Measurements from ENCODE around the gene TMEM270.

Gene TMEM270

DNA sequence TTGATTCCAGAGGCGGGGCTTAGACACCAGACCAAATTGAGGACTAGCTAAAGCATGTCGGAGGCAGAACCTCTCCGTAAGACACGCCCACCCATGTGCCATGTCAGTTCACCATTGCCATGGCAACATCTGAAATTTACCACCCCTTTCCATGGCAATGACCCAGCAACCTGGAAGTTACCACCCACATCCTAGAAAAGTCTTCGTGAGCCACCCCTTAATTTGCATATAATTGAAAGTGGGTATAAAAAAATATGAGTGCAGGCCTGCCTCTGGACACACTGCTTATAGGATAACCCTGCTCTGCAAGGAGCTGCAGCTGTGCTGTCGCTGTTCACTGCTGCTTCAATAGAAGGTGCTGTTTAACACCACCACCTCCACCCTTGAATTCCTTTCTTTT, 28.0 kb downstream of the TMEM270 start:
- in situ Hi-C loops (cut with HindIII; ENCODE audit: low pct_unique_long_range_greater_than_20kb, low sequenced_read_pairs), result no loop called here
- TF ChIP-seq JUND (IDR thresholded peaks at IDR 0.05; ENCODE audit: low read depth), result no peak
- peak in 1 of 2 experiments; percentile 72 for DNase-seq (ENCODE audit: low read depth in 1 of 2, low spot score in 1 of 2)

DNA sequence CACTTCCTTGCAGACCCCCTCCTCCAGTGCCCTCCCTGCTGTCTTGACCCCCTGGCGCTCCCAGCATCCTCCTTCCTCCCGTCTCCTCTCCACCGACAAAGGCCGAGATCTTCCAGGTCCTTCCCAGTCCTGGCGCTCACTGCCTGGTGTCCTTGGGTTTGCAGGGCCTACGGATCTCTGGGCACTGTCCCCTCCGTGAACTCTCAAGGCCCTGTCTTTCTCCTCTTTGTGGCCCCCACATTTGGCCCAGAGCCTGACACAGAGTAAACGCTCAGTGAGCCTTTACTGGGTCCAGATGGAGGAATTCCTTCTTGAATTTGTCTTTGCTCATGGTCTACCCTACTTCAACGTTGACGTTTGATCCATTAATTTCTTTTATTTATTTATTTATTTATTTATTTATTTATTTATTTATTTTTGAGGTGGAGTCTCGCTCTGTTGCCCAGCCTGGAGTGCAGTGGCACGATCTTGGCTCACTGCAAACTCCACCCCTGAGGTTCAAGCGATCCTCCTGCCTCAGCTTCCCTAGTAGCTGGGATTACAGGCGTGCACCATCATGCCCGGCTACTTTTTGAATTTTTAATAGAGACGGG, 29.7 kb downstream of the TMEM270 start:
- no peak for TF ChIP-seq JUND (IDR thresholded peaks at IDR 0.05; ENCODE audit: low read depth)
- in situ Hi-C loops (cut with HindIII; ENCODE audit: low pct_unique_long_range_greater_than_20kb, low sequenced_read_pairs), result no loop called here
- no peak for DNase-seq (ENCODE audit: low read depth in 1 of 2, low spot score in 1 of 2)

DNA sequence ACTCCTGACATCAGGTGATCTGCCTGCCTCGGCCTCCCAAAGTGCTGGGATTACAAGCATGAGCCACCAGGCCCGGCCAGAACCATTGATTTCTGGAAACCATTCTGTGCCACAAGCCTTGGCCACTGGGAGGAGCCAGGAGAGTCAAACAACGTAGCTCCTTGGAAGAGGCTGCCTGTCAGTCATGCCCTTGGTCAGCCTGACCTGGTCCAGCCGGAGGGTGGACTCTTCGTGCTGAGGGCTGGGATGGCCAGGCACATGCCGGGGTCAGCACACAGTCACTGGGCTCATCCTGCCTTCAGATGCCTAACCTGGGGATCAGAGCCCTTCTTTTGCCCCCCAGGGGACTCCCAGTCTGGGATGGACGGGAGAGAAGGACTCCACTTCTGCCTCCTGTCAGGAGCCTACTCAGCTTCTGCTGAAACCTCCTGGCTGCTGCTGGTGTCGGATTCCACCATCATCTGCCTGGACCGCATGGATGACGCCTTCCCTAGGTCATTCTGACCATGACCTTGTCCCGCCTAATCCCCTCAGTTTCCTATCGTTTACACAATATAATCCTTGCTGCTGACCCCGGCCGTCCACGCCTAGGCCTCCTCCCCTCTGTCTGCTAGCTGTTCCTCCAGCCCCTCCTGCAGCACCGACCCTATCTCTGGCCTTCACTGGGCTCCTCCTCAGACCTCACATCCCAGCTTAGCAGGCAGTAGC, 30.4 kb downstream of the TMEM270 start:
- in situ Hi-C loops (cut with HindIII; ENCODE audit: low pct_unique_long_range_greater_than_20kb, low sequenced_read_pairs), result no loop called here
- peak; percentile 79 to 85 for DNase-seq (ENCODE audit: low read depth in 1 of 2, low spot score in 1 of 2)
- no peak for TF ChIP-seq JUND (IDR thresholded peaks at IDR 0.05; ENCODE audit: low read depth)

DNA sequence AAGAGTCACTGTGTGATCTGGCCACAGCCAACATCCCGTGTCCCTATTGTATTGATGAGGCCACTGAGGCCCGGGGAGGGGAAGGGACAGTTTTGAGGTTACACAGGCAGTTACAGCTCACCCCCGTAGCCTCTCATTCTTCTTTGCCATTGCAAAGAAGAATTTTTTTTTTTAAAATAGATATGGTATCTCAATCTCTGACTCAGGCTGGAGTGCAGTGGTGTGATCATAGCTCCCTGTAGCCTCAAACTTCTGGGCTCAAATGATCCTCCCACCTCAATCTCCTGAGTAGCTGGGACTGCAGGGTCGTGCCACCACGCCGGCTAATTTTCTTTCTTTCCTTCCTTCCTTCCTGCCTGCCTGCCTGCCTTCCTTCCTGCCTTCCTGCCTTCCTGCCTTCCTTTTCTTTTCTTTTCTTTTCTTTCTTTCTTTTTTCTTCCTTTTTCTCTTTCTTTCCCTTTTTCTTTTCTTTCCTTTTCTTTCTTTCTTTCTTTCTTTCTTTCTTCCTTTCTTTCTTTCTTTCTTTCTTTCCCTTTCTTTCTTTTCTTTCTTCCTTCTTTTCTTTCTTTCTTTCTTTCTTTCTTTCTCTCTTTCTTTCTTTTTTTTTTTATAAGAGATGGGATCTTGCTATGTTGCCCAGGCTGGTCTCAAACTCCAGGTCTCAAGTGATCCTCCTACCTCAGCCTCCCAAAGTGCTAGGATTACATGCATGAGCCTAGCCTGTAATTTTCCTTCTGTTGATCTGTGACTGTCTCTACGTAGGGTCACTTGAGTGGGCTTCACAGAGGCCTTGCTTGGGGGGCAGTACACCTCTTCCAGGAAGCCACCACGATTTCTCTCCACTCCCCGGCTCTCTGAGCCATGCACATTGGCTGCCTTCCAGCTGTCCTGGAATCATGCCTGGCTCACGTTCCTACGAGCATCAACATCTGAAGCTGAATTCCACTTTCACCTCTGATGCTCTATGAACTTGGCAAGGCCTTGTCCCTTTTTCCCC, 31.3 kb downstream of the TMEM270 start:
- no peak for TF ChIP-seq JUND (IDR thresholded peaks at IDR 0.05; ENCODE audit: low read depth)
- DNase-seq (ENCODE audit: low read depth in 1 of 2, low spot score in 1 of 2), result no peak
- in situ Hi-C loops (cut with HindIII; ENCODE audit: low pct_unique_long_range_greater_than_20kb, low sequenced_read_pairs), result no loop called here

DNA sequence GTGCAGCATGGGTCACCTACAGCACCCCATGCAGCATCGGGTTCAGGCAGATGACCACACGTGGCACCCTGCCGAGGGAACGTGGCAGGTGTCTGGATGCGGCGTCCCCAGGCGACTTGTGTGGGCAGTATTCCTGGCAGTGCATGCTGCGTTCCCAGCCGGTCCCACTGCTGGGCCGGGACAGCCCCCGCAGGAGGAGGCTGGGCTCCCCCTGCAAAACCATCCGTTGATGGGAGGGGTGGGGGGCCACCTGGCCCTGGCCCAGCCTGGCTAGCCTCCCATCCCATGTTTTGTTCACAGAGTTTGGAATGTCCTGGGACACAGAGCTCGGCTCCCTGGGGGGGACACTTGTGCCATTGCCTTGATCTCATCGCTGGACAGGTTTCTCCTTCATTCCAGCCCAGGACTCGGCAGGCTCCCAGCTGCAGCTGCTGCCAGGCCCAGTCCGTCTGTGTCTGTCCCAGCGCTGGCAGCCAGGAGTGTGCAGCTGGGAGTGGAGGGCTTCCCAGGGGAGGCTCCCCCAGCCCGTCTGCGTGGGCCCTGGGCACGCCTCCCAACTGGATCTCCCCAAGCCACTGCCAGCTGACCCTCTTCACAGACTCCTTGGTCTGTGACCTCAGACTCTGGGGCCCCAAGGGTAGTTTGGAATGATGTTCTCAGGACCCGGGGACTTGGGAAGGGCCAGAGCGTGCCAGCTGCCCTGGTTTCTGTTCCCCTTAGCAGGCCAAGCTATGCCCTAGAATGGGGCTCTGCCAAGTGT, 32.6 kb downstream of the TMEM270 start:
- no peak for TF ChIP-seq JUND (IDR thresholded peaks at IDR 0.05; ENCODE audit: low read depth)
- no peak for DNase-seq (ENCODE audit: low read depth in 1 of 2, low spot score in 1 of 2)
- in situ Hi-C loops (cut with HindIII; ENCODE audit: low pct_unique_long_range_greater_than_20kb, low sequenced_read_pairs), result no loop called here

DNA sequence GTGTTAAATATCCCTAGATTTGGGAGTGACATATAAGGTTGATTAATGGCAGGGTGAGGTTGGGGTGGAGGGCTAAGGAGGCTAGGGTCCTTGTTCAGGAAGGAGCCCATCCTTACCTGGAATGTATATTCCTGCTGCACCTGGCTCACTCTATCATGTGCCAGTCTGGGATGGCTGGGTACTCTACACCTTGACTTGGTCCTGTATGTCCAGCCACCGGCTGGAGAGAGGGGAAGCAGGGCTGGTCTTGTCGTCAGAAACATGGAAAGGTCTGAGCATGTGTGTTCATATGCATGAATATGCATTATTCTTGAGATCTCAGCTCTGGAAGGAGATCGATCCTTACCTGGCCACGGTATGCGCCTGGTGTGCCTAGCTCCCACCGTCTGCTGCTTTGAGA, 33.2 kb downstream of the TMEM270 start:
- DNase-seq (ENCODE audit: low read depth in 1 of 2, low spot score in 1 of 2), result no peak
- in situ Hi-C loops (cut with HindIII; ENCODE audit: low pct_unique_long_range_greater_than_20kb, low sequenced_read_pairs), result no loop called here
- TF ChIP-seq JUND (IDR thresholded peaks at IDR 0.05; ENCODE audit: low read depth), result no peak

DNA sequence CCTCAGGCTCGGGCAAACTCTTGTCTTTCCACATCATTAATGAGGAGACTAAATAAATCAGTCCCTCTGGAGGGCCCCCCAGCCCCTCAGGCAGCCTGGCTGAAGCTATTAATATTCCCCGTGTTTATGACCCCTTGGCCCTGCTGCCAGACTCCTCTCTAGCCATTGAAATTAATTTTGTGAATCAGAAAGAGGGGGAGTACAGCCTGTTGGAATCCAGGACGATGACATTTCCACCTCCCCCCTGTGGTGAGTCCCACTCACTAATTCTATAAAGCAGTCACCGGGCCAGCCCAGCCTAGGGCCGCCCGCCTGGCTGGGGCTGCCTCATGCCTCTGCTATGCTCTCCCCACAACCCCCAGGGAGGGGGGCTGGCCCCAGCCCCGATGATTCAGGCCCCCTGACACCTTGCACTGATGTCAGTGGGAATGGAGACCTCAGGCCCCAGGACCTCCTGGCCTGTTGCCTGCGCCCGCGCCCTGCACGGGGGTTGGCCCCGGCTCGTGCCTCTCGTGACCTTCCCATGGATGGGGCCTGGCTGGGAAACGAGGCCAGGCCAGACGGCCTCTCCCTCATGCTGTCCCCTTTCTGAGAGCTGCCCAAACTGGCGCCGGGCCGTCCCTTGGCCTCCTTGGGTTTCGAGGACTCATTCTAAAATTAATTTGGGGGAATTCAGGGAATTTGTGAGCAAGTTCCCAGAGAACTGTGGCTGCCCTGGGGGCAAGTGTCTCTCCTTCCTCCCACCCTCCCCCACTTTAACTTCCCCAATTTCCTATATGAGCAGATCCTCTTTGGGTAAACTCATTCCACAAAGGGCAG, 34.0 kb downstream of the TMEM270 start:
- no peak for DNase-seq (ENCODE audit: low read depth in 1 of 2, low spot score in 1 of 2)
- no peak for TF ChIP-seq JUND (IDR thresholded peaks at IDR 0.05; ENCODE audit: low read depth)
- in situ Hi-C loops (cut with HindIII; ENCODE audit: low pct_unique_long_range_greater_than_20kb, low sequenced_read_pairs), result no loop called here

DNA sequence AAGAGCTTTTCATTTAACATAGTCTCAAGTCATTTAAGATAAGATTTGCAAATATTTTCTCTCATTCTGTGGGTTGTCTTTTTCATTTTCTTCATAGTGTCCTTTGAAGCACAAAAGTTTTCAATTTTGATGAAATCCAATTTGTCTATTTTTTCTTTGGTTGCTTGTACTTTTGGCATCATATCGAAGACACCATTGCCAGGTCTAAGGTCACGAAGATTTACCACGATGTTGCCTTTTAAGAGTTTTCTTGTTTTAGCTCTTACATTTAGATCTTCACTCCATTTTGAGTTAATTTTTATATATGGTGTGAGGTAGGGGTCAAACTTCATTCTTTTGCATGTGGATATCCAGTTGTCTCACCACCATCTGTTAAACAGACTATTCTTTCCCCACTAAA, 34.7 kb downstream of the TMEM270 start:
- no peak for DNase-seq (ENCODE audit: low read depth in 1 of 2, low spot score in 1 of 2)
- TF ChIP-seq JUND (IDR thresholded peaks at IDR 0.05; ENCODE audit: low read depth), result no peak
- in situ Hi-C loops (cut with HindIII; ENCODE audit: low pct_unique_long_range_greater_than_20kb, low sequenced_read_pairs), result no loop called here

DNA sequence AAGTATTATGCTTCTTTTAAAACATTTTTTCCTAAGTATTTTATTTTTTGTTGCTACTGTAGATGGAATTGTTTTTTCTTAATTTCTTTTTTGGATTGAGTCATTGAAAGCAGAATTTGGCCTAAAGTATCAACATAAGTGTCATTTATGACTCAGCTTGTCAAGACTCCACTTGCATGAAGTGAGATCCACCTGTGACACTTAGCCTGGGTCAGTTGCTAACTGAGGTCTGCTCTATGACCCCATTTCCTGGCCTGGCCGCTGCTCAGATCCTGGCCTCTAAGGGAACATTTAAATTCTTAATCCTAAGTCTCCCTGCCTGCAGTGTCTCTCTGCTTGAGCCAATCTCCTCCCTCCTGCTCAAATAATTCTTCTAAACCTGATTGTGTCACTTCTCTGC, 35.5 kb downstream of the TMEM270 start:
- in situ Hi-C loops (cut with HindIII; ENCODE audit: low pct_unique_long_range_greater_than_20kb, low sequenced_read_pairs), result no loop called here
- DNase-seq (ENCODE audit: low read depth in 1 of 2, low spot score in 1 of 2), result no peak
- no peak for TF ChIP-seq JUND (IDR thresholded peaks at IDR 0.05; ENCODE audit: low read depth)

DNA sequence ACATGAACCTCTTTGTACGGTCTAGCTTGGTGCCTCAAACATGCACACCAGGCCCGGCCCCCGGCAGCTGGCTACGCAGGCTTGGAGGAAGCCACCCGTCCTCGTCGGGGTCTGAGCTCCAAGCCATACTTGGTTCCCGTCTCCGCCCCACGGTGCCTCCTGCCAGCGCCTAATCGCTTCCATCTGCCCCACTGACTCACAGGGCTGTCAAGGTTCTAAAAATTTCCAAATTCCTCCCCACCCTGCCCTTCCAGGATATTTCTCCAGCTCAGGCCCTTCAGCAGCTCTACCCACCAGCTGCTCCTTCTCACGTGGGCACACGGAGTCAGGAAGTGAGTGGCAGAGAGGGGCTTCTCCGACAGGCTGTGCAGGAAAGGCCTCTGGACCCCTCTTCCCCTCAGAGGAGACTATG, 38.8 kb downstream of the TMEM270 start:
- no peak for DNase-seq (ENCODE audit: low read depth in 1 of 2, low spot score in 1 of 2)
- in situ Hi-C loops (cut with HindIII; ENCODE audit: low pct_unique_long_range_greater_than_20kb, low sequenced_read_pairs), result no loop called here

DNA sequence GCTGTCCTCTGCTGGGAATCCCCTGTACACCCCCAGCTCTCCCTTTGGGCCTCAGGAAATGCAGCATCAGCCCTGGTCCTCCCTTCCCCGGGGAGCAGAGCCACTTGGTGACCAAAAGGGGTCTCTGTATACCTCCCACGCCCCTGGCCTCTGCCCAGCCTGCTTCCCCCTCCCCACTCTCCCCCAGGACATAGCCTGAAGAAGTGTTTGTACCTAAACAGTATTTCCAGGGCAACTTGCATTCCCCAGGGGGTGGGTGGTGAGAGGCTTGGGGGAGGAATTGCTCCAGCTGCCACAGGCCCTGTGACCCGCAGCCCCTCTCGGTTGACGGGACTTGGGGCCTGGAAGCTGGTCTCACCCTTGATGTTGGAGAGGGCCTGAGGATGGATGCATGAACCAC, 39.3 kb downstream of the TMEM270 start:
- no peak for TF ChIP-seq JUND (IDR thresholded peaks at IDR 0.05; ENCODE audit: low read depth)
- no peak for DNase-seq (ENCODE audit: low read depth in 1 of 2, low spot score in 1 of 2)
- in situ Hi-C loops (cut with HindIII; ENCODE audit: low pct_unique_long_range_greater_than_20kb, low sequenced_read_pairs), result no loop called here

More for the DNA sequence above, 38.8 kb downstream of the TMEM270 start:
- no peak for TF ChIP-seq JUND (IDR thresholded peaks at IDR 0.05; ENCODE audit: low read depth)
